Hepatocyte (in vitro differentiated cells): ENCODE measurements around the gene GNE.
"Not testable (repeated sequence)": the region's sequence is repeated elsewhere in the genome, so short reads cannot be mapped to it uniquely, and the experiment has no call there.

Source experiments
- CTCF ChIP-seq: fragments of 200-600 bp; sonication (generic); IDR thresholded peaks from 2 replicates; pipeline ENCODE4 v1.5.1; 2016; ENCODE audit warnings: antibody characterized with exemption, mild to moderate bottlenecking; ENCODE audit not compliant: poor library complexity
- EZH2 ChIP-seq: fragments of 200-600 bp; sonication (generic); IDR thresholded peaks from 2 replicates; pipeline ENCODE4 v1.6.1; 2016; ENCODE audit warnings: antibody characterized with exemption, mild to moderate bottlenecking, borderline replicate concordance
- EZH2phosphoT487 ChIP-seq: fragments of 200-600 bp; sonication (generic); IDR thresholded peaks from one replicate; pipeline ENCODE4 v1.6.1; 2018; ENCODE audit warnings: antibody characterized with exemption, mild to moderate bottlenecking, low read depth, moderate library complexity; ENCODE audit not compliant: unreplicated experiment, severe bottlenecking

DNA sequence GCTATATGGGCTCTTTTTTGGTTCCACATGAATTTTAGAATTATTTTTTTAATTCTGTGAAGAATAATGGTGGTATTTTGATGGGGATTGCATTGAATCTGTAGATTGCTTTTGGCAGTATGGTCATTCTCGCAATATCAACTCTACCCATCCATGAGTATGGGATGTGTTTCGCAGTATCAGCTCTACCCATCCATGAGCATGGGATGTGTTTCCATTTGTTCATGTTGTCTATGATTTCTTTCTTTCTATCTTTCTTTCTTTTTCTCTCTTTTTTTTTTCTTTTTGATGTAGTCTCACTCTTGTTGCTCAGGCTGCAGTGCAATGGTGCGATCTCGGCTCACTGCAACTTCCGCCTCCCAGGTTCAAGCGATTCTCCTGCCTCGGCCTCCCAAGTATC lies 19.0 kb downstream of the GNE start:
- not testable (repeated sequence) for TF ChIP-seq CTCF, EZH2phosphoT487, EZH2
